ENCODE measurements around the gene TPM2.

The TPM2 gene

GRCh38 chr9:35717132-35717870, 27.6 kb upstream of the TPM2 start:
- no peak for DNase-seq

GRCh38 chr9:35716230-35716629, 26.5 kb upstream of the TPM2 start:
- no peak for DNase-seq

- DNase-seq: no peak
Observed at GRCh38 chr9:35714579-35715252, 25.0 kb upstream of the TPM2 start.

- DNase-seq: no peak
Observed at GRCh38 chr9:35714123-35714522, 24.4 kb upstream of the TPM2 start.

- DNase-seq: no peak
Observed at GRCh38 chr9:35713578-35713977, 23.9 kb upstream of the TPM2 start.

GRCh38 chr9:35712762-35713400, 23.2 kb upstream of the TPM2 start:
- DNase-seq: no peak

GRCh38 chr9:35711501-35712428, 22.0 kb upstream of the TPM2 start:
- no peak for DNase-seq

- no peak for DNase-seq
Observed at GRCh38 chr9:35710818-35711500, 21.2 kb upstream of the TPM2 start.

- no peak for DNase-seq
Observed at GRCh38 chr9:35708146-35708545, 18.4 kb upstream of the TPM2 start.

- no peak for DNase-seq
Observed at GRCh38 chr9:35706951-35707350, 17.2 kb upstream of the TPM2 start.

GRCh38 chr9:35705836-35706430, 16.2 kb upstream of the TPM2 start:
- DNase-seq: no peak

GRCh38 chr9:35705372-35705771, 15.6 kb upstream of the TPM2 start:
- DNase-seq: no peak

- no peak for DNase-seq
Observed at GRCh38 chr9:35703906-35704672, 14.4 kb upstream of the TPM2 start.

- no peak for DNase-seq
Observed at GRCh38 chr9:35702696-35703095, 13.0 kb upstream of the TPM2 start.

- no peak for DNase-seq
Observed at GRCh38 chr9:35700942-35701341, 11.2 kb upstream of the TPM2 start.

GRCh38 chr9:35700031-35700430, 10.3 kb upstream of the TPM2 start:
- no peak for DNase-seq

GRCh38 chr9:35698231-35698630, 8.5 kb upstream of the TPM2 start:
- no peak for DNase-seq

- no peak for DNase-seq
Observed at GRCh38 chr9:35697486-35697885, 7.8 kb upstream of the TPM2 start.

- DNase-seq: peak; percentile 58
Observed at GRCh38 chr9:35696520-35697215, 6.9 kb upstream of the TPM2 start.

- no peak for DNase-seq
Observed at GRCh38 chr9:35695943-35696401, 6.2 kb upstream of the TPM2 start.
